Activated T-helper 17 cell treated with anti-CD3 and anti-CD28 coated beads, Interleukin-2, amount 50 U/mL, for 72 hours (primary cell): ENCODE data around the gene GRIP2. TPM values are rescaled to one million over a fixed set of nuclear protein-coding genes. Genes with fewer than 3 reads are reported as not detected.

Experiments used
- ATAC-seq: fragments of 150-1000 bp; cut with Tn5 transposase; replicated peaks from 2 replicates; pipeline ENCODE4 v1.10.0; 2021; ENCODE audit warnings: mild to moderate bottlenecking, moderate library complexity
- H3K27ac Mint-ChIP-seq: one replicate; pipeline ENCODE4 v1.8.0; 2022; ENCODE audit warnings: mixed read lengths
- H3K27me3 Mint-ChIP-seq: one replicate; pipeline ENCODE4 v1.8.0; 2022; ENCODE audit warnings: mixed read lengths
- H3K36me3 Mint-ChIP-seq: one replicate; pipeline ENCODE4 v1.8.0; 2022; ENCODE audit warnings: low read depth, mild to moderate bottlenecking, mixed read lengths
- H3K4me1 Mint-ChIP-seq: one replicate; pipeline ENCODE4 v1.8.0; 2022; ENCODE audit warnings: mixed read lengths
- H3K4me3 Mint-ChIP-seq: one replicate; pipeline ENCODE4 v1.8.0; 2022; ENCODE audit warnings: mild to moderate bottlenecking, mixed read lengths
- H3K9me3 Mint-ChIP-seq: one replicate; pipeline ENCODE4 v1.8.0; 2022; ENCODE audit warnings: mixed read lengths
- total RNA-seq, 2 donors: library from RNA; stranded (reverse); gene quantifications; one replicate each; pipeline ENCODE4 v1.2.3, GENCODE V29; 2022

GRIP2 gene
- total RNA-seq: under 1 TPM in 1 of 2 donors, not detected in 1; 0.21 TPM

DNA sequence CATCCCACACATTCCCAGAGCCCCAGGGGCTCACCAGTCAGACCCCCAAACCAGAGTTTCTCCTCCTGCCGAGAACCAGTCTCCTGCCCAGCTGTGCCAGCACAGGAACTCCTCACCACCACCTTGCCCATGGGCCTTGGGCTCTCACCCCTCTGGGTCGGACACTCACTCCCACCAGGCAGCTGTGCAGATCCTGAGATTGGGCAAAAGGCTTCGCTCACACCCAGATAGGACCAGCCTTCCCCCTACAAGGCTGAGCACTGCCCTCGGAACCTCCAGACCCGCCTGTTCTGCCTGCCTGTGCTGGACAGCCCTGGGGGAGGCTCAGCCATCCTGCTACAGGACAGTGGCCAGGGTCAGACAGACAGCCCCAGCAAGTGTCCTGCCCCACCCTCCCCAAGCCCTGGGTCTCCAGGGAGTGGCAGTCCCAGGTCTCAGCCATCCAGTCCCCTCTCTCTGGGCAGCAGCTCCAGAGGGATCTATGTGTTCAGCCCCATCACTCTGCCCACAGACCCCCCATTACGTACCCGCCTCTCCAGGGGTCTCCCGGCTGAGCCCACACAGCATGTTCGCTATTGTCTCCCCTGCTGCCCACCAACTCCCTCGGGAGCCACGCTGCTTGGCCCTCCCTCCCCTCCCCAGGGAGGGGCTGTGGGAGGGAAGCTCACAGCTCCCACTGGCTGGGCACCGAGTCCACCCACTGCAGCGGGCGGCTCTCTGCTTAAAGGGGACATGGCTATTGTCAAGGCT, at the start of gene GRIP2:
GRIP2 (minus strand) TSS at position 601 of the 750 bp plus-strand sequence; CDS start at position 567, 34 bp downstream.
- Mint-ChIP-seq H3K36me3 (no peaks in the 10 kb centered on the region), H3K4me1 (no peaks in the 10 kb centered on the region), H3K9me3 (no peaks in the 10 kb centered on the region), H3K27ac (no peak within 1 kb of the TSS), H3K27me3 (no peaks in the 10 kb centered on the region), H3K4me3 (no peak within 1 kb of the TSS)
- ATAC-seq: no peak

DNA sequence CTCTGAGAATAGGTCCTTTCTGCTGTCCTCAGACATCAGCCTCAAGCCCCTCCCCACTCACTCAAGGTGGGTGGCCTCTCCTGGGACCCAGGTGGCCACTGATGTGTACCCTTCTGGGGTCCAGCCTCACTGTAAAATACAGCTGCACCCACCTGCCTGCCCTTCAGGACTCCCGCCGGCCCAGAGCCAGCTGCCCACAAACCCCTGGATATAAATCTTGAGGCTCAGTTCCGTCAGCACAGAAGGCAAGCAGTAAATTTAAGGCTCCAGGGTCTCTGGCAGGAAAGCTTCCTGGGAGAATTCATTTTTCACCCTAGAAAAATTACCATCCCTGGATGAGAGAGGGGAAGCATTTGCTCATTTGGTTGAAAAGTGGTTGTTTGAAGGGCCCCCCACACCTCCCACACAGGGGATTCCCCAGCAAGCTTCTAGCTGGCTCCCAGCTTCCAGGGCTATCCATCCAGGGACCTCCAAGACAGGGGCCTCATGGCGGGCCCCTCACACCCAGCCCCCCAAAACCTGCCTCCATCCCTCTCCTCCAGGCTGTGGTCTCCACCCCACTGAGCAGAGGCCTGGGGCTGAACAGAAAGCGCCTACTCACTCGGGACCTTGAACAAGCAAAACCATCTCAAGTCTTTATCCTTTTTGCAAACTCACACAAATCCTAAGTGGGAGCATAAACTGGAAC, 48.4 kb upstream of the GRIP2 start:
- no peak overlapping the region for H3K27ac Mint-ChIP-seq
- no peak for ATAC-seq
- H3K9me3 Mint-ChIP-seq: no peaks in the 10 kb centered on the region
- H3K27me3 Mint-ChIP-seq: peaks cover 27% of the 10 kb centered on the region
- no peaks in the 10 kb centered on the region for H3K4me1 Mint-ChIP-seq
- no peaks in the 10 kb centered on the region for H3K36me3 Mint-ChIP-seq
- H3K4me3 Mint-ChIP-seq: no peak overlapping the region

DNA sequence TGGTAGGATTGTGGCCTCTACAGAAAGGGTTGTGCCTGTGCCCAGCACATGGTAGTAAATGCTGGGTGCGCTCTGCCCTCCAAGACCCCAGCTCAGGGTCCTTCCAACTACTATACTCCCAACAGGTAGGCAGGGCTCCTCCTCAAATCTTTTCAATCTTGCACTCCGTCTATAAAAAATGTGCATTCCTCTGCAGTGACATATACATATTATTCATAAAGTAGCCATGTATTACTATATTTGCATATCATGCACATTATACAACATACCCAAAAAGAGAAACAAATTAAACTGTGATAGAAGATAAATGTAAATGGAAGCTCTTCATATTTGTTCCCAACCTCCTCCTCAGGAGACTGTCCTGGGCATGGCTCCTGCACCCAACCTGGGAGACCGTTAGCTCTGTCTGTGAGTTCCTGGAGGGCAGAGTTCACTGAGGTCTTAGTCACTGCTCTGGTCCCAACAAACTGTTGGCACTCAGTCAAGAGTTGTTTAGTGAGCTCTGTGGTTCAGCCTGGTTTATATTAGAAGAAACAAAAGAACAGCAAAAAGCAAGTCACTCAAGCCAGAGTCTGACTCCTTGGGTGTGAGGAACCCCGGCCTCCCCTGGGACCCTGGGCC, 47.7 kb upstream of the GRIP2 start:
- Mint-ChIP-seq H3K27ac (no peak overlapping the region), H3K27me3 (peaks cover 23% of the 10 kb centered on the region), H3K4me1 (no peaks in the 10 kb centered on the region), H3K36me3 (no peaks in the 10 kb centered on the region), H3K4me3 (no peak overlapping the region), H3K9me3 (no peaks in the 10 kb centered on the region)
- no peak for ATAC-seq

DNA sequence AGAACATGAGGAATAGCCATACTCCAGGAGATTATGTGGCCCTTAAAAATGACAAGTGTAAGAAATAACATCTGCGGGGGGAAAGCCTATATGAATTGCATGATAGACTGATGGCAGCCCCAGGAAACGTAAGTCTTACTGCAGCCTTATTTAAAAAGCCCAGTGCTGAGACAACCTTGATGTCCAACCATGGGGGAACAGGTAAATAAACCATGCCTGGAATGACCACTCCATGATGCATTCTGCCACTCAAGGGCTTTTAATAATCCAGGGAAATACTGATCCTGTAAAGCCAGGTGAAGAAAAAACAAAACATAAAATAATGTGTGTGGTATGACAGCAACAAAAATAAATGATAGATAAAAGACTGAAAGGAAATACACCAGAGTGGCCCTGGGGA, 46.5 kb upstream of the GRIP2 start:
- H3K36me3 Mint-ChIP-seq: no peaks in the 10 kb centered on the region
- no peaks in the 10 kb centered on the region for H3K4me1 Mint-ChIP-seq
- no peak overlapping the region for H3K4me3 Mint-ChIP-seq
- H3K27me3 Mint-ChIP-seq: peaks cover 21% of the 10 kb centered on the region
- ATAC-seq: no peak
- H3K9me3 Mint-ChIP-seq: no peaks in the 10 kb centered on the region
- H3K27ac Mint-ChIP-seq: no peak overlapping the region

DNA sequence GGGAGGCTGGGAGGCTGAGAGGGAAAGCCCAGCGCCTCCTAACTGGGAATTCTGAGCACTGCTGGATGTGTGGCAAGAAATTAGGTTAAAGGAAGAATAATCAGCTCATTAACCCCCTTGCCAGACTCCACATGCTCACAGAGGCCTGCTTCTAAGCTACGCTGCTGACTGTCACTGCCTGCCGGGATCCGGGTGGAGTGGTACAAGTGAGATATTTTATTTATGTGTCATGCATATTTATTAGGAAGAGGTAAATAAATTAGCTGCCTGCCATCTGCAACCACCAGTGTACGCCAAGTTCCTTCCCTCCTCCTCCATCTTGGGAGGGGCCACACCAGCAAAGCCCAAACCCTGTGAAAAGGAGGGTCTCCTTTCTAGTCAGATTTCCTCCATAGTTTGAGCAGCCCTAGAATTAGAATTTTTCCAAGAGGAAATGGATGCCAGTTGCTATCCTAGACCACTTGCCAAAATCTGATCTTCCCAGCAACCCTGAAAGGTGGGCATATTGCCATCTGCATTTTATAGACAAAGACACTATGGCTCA, 43.5 kb upstream of the GRIP2 start:
- Mint-ChIP-seq H3K9me3 (no peaks in the 10 kb centered on the region), H3K4me1 (no peaks in the 10 kb centered on the region), H3K4me3 (no peak overlapping the region), H3K27ac (no peak overlapping the region), H3K27me3 (peaks cover 9% of the 10 kb centered on the region), H3K36me3 (no peaks in the 10 kb centered on the region)
- no peak for ATAC-seq

DNA sequence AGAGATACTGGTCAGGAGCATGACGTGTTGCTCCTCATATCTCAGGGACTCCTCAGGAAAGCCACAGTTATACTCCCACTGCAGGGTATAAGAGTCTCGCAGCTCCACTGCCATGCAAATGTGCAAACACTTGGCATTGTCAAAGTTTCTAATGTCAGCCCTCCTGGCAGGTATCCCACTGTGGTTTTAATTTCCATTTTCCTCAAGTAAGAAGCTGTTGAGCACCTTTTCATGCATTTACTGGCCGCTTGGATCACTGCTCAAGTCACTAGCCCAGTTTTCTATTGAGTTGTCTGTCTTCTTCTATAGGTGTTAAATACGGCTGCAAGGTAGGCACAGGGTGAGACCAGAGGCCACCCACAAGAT, 41.9 kb upstream of the GRIP2 start:
- no peak overlapping the region for H3K4me3 Mint-ChIP-seq
- peaks cover 9% of the 10 kb centered on the region for H3K27me3 Mint-ChIP-seq
- H3K27ac Mint-ChIP-seq: no peak overlapping the region
- no peaks in the 10 kb centered on the region for H3K36me3 Mint-ChIP-seq
- no peaks in the 10 kb centered on the region for H3K4me1 Mint-ChIP-seq
- H3K9me3 Mint-ChIP-seq: no peaks in the 10 kb centered on the region
- no peak for ATAC-seq

DNA sequence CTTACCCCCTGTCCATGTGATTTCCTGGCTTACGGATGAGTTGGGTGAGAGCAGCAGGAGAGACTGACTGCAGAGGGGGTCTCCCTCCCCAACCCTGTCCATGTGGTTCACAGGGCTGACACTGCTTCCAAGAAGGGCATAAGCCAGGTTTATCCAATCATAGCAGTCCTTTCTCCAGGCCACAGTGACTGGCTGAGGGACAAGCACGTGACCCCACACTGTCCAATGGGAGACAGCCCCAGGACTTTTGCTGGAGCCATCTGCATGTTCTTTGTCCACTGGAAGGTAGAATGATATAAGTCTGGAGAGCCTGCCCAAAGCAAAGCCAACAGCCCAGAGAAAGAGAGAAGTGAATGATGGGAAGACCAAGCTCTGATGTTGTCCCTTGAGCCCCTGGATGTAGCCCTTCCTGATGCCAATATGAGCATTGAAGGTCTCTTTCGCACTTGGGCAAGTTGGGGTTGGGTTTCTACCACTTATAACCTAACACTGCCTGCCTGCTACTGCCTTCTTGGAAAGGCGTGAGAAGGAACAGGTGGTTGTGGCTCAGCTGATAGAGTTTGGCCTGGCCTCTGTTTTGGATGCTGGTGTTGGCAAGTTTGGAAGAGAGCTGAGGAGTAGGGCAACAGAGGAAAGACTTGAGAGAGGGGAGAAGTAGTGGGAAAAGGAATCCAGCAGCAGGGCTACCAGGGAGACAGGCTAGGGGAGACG, 41.3 kb upstream of the GRIP2 start:
- Mint-ChIP-seq H3K4me1 (no peaks in the 10 kb centered on the region), H3K27me3 (peaks cover 9% of the 10 kb centered on the region), H3K9me3 (no peaks in the 10 kb centered on the region), H3K4me3 (no peak overlapping the region), H3K27ac (no peak overlapping the region), H3K36me3 (no peaks in the 10 kb centered on the region)
- ATAC-seq: no peak

DNA sequence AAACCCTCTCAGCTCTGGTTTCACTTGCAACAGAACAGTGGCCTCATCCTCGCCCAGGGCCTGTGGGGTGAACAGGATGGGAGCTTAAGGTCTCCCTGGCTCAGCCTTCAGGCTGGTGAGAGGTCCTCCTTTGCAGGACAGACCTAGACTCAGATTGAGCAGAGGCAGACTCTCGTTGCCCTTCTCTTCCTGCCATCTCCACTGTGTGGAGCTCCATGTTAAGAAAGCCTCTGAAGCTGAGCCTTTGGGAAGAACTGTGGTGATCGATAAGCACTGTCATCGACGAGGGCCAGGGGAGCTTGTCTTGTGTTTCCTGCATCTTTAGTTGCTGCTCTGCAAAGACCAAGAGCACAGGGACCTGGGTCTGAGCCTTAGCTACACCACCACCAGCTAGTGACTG, 37.8 kb upstream of the GRIP2 start:
- Mint-ChIP-seq H3K4me1 (no peaks in the 10 kb centered on the region), H3K4me3 (no peak overlapping the region), H3K27ac (no peak overlapping the region)

DNA sequence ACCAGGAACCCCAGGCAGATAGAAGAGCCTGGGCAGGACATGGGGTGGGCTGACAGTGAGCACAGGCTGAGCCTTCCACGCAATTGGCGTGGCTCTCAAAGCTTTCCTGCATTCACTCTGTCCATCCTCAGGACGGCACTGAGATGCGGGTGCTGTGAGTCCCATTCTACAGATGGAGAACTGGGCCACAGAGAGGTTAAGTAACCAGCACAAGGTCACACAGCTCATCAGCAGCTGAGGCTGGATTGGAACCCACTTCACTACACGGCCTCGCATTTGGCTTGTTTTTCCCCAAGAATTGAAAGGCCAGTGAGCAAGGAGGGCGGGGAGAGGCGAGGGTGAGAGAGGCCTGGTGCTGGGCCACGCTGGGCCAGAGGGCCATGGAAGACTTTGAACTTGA, 36.0 kb upstream of the GRIP2 start:
- peaks cover 9% of the 10 kb centered on the region for H3K27me3 Mint-ChIP-seq
- ATAC-seq: no peak
- H3K9me3 Mint-ChIP-seq: no peaks in the 10 kb centered on the region
- no peak overlapping the region for H3K4me3 Mint-ChIP-seq
- no peaks in the 10 kb centered on the region for H3K4me1 Mint-ChIP-seq
- no peaks in the 10 kb centered on the region for H3K36me3 Mint-ChIP-seq
- H3K27ac Mint-ChIP-seq: no peak overlapping the region

More for the DNA sequence above, 37.8 kb upstream of the GRIP2 start:
- Mint-ChIP-seq H3K36me3 (no peaks in the 10 kb centered on the region), H3K27me3 (peaks cover 9% of the 10 kb centered on the region), H3K9me3 (no peaks in the 10 kb centered on the region)
- no peak for ATAC-seq

DNA sequence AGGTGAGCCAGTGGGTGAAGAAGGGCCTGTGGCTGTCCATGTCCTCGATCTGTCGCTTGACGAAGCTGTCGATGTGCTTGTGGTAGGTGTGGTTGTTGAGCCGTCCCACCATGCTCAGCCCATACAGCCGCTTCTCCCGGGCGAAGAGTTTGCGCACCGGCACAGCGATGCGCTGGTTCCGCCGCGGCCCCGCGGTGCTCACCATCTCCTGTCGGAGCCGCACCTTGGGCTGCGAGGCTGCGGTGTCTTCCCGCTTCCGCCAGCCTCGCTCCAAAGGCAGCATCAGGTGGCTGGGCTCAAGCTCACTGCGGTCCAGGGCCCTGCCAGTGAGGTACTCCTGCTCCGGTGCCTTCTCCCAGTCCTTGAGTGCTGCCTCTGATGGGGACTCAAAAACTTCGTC, 34.0 kb upstream of the GRIP2 start:
- H3K4me1 Mint-ChIP-seq: no peaks in the 10 kb centered on the region
- no peak overlapping the region for H3K4me3 Mint-ChIP-seq
- H3K36me3 Mint-ChIP-seq: no peaks in the 10 kb centered on the region
- peaks cover 5% of the 10 kb centered on the region for H3K27me3 Mint-ChIP-seq
- ATAC-seq: no peak
- no peaks in the 10 kb centered on the region for H3K9me3 Mint-ChIP-seq
- no peak overlapping the region for H3K27ac Mint-ChIP-seq

DNA sequence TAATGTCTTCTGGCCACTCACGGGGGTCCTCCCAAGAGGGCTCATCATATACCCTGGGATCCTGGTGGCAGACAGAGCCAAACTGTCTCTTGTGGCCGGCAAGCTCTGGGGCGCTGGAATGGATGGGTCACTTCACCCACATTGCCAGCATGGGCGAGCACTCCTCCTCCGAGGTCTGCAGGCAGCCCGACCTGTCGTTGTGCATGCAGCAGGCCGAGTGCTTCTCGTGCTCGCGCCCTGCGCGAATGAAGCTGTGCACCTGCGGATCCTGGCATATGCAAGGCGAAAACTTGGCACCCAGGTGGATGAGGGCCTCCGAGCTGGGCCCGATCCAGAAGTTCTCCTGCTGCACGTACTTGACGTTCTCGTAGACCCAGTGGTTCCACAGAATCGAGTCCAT, 33.6 kb upstream of the GRIP2 start:
- Mint-ChIP-seq H3K27ac (no peak overlapping the region), H3K36me3 (no peaks in the 10 kb centered on the region), H3K4me3 (no peak overlapping the region), H3K4me1 (no peaks in the 10 kb centered on the region), H3K9me3 (no peaks in the 10 kb centered on the region), H3K27me3 (peaks cover 5% of the 10 kb centered on the region)
- no peak for ATAC-seq

DNA sequence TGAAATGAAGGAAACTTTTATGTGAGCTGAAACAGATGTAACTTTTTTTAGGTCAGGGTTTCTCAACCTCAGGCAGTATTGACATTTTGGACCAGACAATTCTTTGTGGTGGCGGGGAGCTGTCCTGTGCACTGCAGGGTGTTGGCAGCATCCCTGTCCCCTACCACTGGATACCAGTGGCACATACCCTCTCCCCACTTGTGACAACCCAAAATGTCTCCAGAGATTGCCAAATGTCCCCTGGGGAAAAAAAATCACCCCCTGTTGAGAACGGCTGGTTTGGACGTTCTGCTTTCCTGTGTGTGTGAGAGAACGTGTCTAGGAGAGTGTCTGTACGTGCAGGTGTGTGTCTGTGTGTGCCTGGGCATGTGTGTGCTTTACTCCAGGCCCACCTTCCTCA, 30.7 kb upstream of the GRIP2 start:
- H3K9me3 Mint-ChIP-seq: no peaks in the 10 kb centered on the region
- H3K27ac Mint-ChIP-seq: no peak overlapping the region
- no peak for ATAC-seq
- H3K36me3 Mint-ChIP-seq: no peaks in the 10 kb centered on the region
- H3K4me1 Mint-ChIP-seq: no peaks in the 10 kb centered on the region
- peaks cover 8% of the 10 kb centered on the region for H3K27me3 Mint-ChIP-seq
- no peak overlapping the region for H3K4me3 Mint-ChIP-seq

DNA sequence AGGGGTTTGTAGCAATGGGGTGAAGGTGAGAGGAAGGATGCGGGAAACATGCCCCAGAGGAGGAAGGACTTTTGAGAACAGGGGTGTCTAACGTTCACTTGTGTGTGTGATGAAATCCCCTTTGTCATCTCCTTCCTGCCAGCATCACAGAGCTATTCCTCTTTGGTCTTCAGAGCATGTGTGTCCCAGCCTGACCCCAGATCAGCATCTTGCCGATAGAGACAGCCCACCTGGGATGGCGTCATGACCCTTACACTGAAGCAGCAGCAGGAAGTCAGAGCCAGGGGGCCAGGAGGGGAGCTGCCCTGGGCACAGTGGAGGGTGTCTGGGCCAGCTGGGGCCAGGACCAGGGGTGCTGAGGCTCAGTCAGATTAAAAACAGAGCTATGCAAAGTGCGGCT, 29.9 kb upstream of the GRIP2 start:
- Mint-ChIP-seq H3K4me3 (no peak overlapping the region), H3K27ac (no peak overlapping the region), H3K36me3 (no peaks in the 10 kb centered on the region), H3K9me3 (no peaks in the 10 kb centered on the region), H3K4me1 (no peaks in the 10 kb centered on the region), H3K27me3 (peaks cover 8% of the 10 kb centered on the region)
- ATAC-seq: no peak

DNA sequence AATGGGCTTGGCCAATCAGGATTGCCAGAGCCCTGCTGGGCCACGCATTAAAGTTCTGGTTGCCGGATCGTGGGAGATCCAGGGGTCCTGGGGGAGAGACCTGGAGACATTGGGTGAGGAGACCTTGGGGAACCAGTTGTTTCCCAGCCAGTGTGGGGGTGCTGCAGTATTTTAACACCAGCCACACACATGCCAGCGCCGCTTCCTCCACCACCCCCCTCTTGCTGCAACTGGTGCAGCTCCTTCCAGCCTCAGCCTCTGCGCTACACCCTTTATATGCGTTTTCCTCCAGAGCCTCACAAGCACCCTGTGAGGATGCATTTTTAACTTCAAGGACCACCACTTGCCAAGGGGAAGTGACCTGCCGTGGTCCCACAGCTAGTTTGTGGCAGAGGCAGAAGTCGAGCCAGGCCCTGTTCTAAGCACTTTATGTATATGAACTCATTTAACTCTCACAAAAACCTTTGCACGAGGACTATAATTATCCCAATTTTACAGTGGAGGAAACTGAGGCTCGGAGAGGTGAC, 29.4 kb upstream of the GRIP2 start:
- Mint-ChIP-seq H3K4me1 (no peaks in the 10 kb centered on the region), H3K27ac (no peak overlapping the region), H3K36me3 (no peaks in the 10 kb centered on the region), H3K9me3 (no peaks in the 10 kb centered on the region), H3K27me3 (peaks cover 4% of the 10 kb centered on the region), H3K4me3 (no peak overlapping the region)
- ATAC-seq: no peak
